Liver (tissue), 3 donors: Measurements from ENCODE around the gene NAGA.

Experiments used
- GABPA ChIP-seq, 2 donors: IDR thresholded peaks in 1 of 2; conservative IDR thresholded peaks in 1 of 2; 2 replicates each; pipeline ENCODE4 v1.6.1; 2016; ENCODE audit warnings: antibody characterized with exemption in 2 of 2, mild to moderate bottlenecking in 1 of 2, moderate library complexity in 1 of 2
- SP1 ChIP-seq: IDR thresholded peaks from 2 replicates; pipeline ENCODE4 v1.6.1; 2018; ENCODE audit warnings: antibody characterized with exemption, mild to moderate bottlenecking
- YY1 ChIP-seq: IDR thresholded peaks from 2 replicates; pipeline ENCODE4 v1.6.1; 2016; ENCODE audit warnings: antibody characterized with exemption, mild to moderate bottlenecking
- TF ChIP-seq, protein P1 (sequence below): fragments of 150-350 bp; IDR thresholded peaks from 2 replicates; pipeline ENCODE4 v1.5.1; 2017; ENCODE audit warnings: improper control_type of control experiment, low read depth, low read length; ENCODE audit not compliant: missing input control
- TF ChIP-seq, protein P2 (sequence below): IDR thresholded peaks from 2 replicates; pipeline ENCODE4 v1.6.1; 2016; ENCODE audit warnings: antibody characterized with exemption
- TF ChIP-seq, protein P3 (sequence below): IDR thresholded peaks from 2 replicates; pipeline ENCODE4 v1.6.1; 2016; ENCODE audit warnings: antibody characterized with exemption
- donor health status: healthy.
- donor health status: healthy.

DNA sequence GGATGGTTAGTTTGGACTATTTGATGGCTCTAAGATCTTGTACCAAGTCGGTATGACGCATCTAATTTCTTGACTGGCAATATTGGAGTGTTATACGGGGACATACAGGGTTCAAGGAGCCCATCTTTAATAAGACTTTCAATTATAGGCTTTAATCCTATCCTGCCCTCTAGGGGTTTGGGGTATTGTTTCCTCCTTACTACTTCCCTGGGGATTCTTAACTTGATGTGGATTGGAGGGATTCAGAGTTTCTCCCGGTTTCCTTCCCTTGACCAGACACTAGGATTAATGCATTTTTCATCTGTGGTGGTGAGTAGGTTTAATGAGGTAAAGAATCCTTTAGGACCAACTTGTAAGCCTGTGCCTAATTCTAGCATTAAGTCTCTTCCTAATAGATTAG is 41.2 kb upstream of the NAGA start:
- TF ChIP-seq YY1 (no peak), GABPA (IDR thresholded peaks at IDR 0.05 in 1 of 2, conservative IDR thresholded peaks at IDR 0.05 in 1 of 2) (no peak), SP1 (no peak)
- TF ChIP-seq, protein P1, sequence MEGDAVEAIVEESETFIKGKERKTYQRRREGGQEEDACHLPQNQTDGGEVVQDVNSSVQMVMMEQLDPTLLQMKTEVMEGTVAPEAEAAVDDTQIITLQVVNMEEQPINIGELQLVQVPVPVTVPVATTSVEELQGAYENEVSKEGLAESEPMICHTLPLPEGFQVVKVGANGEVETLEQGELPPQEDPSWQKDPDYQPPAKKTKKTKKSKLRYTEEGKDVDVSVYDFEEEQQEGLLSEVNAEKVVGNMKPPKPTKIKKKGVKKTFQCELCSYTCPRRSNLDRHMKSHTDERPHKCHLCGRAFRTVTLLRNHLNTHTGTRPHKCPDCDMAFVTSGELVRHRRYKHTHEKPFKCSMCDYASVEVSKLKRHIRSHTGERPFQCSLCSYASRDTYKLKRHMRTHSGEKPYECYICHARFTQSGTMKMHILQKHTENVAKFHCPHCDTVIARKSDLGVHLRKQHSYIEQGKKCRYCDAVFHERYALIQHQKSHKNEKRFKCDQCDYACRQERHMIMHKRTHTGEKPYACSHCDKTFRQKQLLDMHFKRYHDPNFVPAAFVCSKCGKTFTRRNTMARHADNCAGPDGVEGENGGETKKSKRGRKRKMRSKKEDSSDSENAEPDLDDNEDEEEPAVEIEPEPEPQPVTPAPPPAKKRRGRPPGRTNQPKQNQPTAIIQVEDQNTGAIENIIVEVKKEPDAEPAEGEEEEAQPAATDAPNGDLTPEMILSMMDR, result no peak
- TF ChIP-seq, protein P2, sequence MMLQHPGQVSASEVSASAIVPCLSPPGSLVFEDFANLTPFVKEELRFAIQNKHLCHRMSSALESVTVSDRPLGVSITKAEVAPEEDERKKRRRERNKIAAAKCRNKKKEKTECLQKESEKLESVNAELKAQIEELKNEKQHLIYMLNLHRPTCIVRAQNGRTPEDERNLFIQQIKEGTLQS, result no peak
- TF ChIP-seq, protein P3, sequence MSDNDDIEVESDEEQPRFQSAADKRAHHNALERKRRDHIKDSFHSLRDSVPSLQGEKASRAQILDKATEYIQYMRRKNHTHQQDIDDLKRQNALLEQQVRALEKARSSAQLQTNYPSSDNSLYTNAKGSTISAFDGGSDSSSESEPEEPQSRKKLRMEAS, result no peak
